GM23248 (cell line): ENCODE results near the gene APH1B.

ENCODE experiments used
- EZH2 ChIP-seq: fragments of 200-600 bp; sonication (generic); IDR thresholded peaks from 2 replicates; pipeline ENCODE4 v1.6.1; 2018; ENCODE audit warnings: antibody characterized with exemption, mild to moderate bottlenecking; ENCODE audit not compliant: insufficient read depth, poor library complexity, severe bottlenecking
- EZH2phosphoT487 ChIP-seq: fragments of 200-600 bp; sonication (generic); IDR thresholded peaks from 2 replicates; pipeline ENCODE4 v1.6.1; 2018; ENCODE audit warnings: antibody characterized with exemption, moderate library complexity, mild to moderate bottlenecking, low read depth; ENCODE audit not compliant: insufficient read depth

- TF ChIP-seq EZH2phosphoT487, result no peak
- no peak for TF ChIP-seq EZH2
These were observed 34.3 kb upstream of the APH1B start for GRCh38 chr15:63243101-63243500.
